ENCODE results near the gene STAMBP.
A peak's percentile ranks its signal among the peaks of the same experiment; 100 is the strongest.
"Not testable (repeated sequence)": the region's sequence is repeated elsewhere in the genome, so short reads cannot be mapped to it uniquely, and the experiment has no call there.

The STAMBP gene

DNA sequence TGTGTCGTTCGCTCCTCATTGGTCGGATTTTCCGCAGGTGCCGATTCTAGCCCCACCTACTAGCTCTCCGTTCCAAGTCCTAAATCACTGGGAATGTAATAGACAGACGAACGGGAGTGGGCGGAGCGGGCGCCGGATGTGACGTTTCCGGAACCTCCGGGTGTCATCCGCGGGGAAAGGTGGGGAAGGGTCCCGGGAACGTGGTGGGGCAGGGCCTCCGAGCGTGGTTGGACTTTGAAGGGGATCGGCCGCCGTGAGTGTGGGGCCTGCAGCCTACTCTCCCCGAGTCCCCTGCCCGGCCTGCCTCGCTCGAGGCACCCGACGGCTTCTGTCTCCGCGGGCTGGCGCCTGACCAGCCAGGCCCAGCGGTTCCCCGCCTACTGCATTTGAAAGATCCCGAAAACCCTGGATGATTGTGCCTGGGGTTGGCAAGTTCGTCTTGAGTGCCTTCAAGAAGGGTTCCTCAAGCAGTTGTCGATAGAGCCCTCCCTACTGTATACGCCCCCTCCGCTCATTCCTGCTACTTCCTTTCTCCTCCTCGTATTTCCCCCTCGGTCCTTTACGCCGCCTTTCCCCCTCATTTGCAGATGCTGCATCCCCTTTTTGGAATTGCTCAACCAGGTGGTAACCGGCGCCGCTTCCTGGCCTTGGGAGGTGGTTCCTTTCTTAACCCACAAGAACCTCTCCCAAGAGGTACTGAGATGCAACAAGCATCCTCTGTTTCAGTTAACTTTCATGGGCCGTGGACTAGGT lies at the start of gene STAMBP:
STAMBP (plus strand) TSS at position 144 of the 753 bp plus-strand sequence. CDS start 1,896 bp downstream, outside the sequence.
- DNase-seq (ENCODE audit: low read depth in 2 of 2, low spot score in 1 of 2) = peak; percentile 71 to 80

DNA sequence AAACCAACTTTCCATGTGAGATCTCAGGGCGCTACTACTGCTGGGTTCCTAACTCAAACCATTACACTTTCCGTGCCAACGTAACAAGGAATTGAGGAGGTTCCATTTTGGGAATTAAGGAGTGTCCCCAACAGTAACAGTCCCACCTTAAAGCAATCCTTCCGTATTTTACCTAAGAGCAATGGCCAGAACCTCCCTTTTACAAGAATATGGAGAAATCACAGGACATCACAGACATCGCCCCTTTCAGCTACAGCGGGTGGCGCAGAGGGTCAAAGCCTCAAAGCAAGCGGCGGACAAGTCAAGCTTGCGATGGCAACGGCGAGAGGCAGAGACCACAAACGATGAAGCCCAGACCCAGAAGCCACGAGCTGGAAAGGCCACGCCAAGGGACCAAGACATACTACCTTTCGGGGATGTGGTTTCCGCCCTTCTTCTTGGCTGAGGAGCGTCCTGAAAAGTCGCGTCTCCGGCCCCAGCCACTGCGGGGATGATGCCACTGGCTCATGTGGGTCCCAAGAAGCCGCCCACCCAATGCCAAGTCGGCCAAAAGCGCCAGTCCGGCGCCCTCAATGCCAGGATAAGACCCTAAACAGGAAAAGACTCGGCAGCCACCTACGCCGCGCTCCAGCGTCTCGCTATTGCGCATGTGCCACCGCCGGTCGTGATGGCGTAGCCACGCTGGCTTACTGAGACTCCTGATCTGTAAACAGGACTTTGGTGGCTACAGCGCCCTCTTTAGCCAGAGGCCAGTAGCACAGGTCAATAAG lies 49.1 kb upstream of the STAMBP start, which contains the start of gene DUSP11:
DUSP11 (minus strand) TSS at position 637 of the 770 bp plus-strand sequence; CDS start at position 508, 129 bp downstream.
- DNase-seq (ENCODE audit: low read depth in 2 of 2, low spot score in 1 of 2) = peak; percentile 92 to 93

DNA sequence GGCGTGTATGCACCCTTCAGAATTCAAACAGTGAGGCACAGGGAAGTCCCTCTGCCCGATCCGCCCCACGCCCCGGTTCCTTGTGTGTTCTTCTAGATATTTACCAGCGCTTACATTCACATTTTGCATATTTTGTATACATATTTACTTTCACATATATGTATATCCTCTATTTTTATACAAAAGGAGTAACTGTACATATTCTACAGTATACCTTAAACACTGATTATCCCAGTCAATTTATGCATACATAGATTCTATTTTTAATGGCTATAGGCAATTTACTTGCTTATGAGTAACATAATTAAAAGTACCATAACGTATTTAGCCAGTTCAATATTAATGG lies 48.6 kb upstream of the STAMBP start:
- DNase-seq (ENCODE audit: low read depth in 2 of 2, low spot score in 1 of 2) = no peak

DNA sequence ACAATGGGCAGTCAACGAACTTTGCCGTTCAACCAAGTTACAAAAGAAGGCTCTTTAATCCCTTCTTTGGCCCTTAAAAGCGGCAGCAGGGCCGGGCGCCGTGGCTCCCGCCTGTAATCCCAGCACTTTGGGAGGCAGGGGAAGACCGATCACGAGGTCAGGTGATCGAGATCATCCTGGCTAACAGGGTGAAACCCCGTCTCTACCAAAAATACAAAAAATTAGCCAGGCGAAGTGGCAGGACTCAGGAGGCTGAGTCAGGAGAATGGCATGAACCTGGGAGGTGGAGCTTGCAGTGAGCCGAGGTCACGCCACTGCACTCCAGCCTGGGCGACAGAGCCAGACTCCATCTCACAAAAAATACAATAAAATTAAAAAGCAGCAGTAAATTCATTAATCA lies 45.4 kb upstream of the STAMBP start:
- DNase-seq (ENCODE audit: low read depth in 2 of 2, low spot score in 1 of 2) = not testable (repeated sequence)

DNA sequence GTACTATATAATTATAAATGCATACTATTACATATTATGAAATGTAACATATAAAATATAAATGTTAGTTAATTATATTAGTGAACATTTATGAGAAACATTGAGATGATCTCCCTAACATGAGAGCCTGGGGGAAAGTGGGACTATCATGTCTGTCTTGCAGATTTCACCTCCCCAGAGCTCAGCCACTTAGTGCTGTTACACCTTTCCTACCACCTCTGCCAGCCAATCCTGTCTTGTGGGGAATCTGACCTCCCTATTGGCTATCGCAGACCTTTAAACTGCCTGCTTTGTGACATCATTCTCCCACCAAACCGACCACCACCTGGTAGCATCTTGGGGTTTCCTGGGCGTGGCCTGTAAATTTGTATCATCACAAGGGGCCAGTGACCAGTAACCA lies 44.9 kb upstream of the STAMBP start, which contains the start of gene C2orf78:
C2orf78 (plus strand) TSS at position 301 of the 400 bp plus-strand sequence. CDS start 127 bp downstream, outside the sequence.
- not testable (repeated sequence) for DNase-seq (ENCODE audit: low read depth in 2 of 2, low spot score in 1 of 2)

DNA sequence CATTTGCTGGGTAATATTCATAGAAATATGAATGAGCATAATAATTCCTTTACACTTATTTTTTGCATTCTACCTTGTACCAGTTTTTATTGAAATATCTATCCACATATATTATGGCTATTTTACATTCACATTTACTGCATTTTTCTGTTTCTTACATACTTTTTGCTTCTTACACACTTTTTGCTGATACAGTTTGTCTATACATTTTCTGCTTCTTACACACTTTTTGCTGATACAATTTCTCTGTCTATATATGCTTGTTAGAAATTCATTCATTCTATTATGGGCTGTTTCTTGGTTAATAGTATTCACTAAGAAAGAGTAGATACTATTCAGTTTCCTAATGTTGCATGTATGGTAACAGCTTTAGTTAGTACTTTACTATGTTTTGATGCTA lies 16.9 kb upstream of the STAMBP start:
- DNase-seq (ENCODE audit: low read depth in 2 of 2, low spot score in 1 of 2) = no peak

DNA sequence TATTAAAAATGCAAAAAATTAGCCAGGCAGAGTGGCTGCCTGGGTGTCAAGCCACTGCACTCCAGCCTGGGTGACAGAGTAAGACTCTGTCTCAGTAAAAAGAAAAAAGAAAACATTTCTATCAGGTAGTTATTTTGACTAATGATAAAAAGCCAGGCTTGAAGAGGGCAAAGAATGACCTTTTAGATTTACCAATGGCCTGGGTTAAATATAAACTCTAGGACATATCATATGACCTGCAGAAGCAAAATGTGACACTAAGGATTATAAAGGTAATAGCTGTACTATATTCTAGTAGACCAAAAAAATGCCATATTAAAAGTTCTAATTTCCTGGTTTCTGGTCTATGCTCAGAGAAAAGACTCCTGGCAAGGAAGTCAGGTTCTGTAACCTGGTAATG lies 16.1 kb upstream of the STAMBP start:
- no peak for DNase-seq (ENCODE audit: low read depth in 2 of 2, low spot score in 1 of 2)

DNA sequence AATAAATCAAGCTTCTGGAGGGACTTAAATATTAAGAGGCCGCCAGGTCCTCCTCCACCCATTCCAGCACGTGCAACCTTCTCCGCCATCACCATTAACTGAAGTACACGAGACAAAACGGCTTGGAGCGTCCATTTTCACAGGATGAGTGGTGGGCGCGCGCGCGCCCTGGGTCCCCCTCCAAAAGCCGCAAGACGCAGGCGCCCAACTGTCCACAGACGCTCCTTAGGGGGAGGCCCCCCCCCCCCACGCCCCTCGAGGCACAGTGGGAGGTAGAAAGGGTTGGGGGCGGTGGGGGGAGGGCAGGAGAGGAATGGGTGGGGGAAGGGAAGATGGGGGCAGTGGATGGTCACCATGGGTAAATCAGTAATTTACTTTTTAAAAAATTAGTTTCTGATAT lies 10.5 kb upstream of the STAMBP start:
- no peak for DNase-seq (ENCODE audit: low read depth in 2 of 2, low spot score in 1 of 2)

DNA sequence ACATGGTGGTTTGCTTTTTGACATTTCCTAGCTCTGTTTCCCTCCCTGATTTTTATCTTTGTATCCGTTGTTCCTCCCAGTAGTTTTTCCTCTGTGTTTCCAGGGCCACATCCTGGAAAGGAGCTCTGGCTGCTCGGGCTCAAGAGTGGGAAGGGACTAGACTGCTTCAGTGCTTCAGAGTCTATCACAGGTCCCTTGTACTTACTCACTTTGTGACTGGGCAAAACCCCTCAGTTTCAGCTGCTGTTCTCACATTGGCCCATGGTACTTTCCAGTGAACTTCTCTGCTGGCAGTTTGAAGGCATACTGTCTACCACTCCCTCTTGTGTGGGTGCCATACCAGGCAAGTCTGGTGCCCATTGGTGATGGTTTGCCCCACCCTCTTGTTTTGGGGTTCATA lies 7.5 kb upstream of the STAMBP start:
- DNase-seq (ENCODE audit: low read depth in 2 of 2, low spot score in 1 of 2) = no peak

DNA sequence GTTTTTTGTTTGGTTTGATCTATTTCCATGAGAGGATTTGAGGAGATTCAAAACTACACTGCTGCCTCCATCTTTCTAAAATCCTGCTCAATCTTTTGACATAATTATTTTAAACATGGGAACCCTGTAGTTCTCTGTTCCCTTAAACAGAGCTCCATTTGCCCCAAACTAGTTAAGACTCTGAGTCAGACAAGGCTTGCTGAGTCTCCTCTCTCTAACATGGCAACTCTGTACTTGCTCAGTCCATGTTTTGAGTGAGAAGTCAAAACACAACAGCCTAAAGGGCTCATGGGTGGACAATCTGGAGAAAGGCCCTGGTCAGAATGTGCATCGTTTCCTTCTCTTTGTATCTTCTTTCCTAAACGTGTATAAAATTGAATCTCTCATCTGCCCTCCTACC lies 7.1 kb upstream of the STAMBP start:
- no peak for DNase-seq (ENCODE audit: low read depth in 2 of 2, low spot score in 1 of 2)

DNA sequence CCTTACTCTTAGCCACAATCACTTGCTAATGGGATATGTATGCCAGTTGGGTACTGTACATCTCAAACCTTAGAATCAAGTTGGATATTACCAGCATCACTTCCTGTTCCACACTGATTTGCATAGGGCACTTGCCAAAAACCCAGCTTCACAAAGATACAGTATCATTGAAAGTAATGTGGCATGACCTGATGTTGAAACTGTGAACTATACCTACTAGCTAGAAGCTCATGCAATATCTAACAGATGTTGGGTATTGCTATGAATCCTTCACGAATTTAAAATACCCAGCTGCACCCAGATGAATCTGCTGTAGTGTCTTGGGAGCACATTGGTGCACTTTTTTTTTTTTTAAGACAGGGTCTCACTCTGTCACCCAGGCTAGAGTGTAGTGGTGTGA lies 6.5 kb upstream of the STAMBP start:
- DNase-seq (ENCODE audit: low read depth in 2 of 2, low spot score in 1 of 2) = no peak

DNA sequence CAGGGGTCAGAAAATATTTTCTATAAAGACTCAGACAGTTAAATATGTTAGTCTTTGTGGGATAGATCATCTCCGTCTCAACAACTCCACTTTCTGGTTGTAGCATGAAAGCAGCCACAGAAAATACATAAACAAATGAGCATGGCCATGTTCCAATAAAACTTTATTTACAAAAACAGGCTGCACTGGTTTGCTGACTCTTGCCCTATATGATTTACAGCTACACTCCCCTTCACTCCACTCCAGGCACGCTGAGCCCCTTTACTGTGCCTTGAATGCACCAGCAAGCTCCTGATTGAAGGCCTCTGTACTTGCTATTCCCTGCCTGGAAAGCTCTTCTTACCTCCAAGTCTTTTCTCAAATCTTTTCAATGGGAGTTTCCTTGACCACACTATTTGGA lies 5.8 kb upstream of the STAMBP start:
- DNase-seq (ENCODE audit: low read depth in 2 of 2, low spot score in 1 of 2) = no peak

DNA sequence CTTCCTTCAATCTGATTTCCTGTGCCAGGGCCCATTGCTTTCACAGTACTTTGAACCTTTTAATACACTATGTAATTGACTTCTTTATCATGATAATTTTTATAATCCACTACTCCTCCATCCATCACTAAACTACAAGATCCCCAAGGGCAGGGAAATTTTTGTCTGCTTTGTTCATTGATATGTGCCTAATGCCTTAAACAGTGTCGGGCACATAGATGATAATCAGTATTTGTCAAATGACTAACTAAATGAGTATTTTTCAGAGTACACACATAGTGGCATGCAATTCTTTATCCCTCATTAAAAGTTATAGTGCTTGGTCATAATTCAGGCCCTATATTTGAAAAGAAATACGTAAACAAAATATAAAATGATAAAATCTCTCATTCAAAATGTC lies 5.3 kb upstream of the STAMBP start:
- no peak for DNase-seq (ENCODE audit: low read depth in 2 of 2, low spot score in 1 of 2)

DNA sequence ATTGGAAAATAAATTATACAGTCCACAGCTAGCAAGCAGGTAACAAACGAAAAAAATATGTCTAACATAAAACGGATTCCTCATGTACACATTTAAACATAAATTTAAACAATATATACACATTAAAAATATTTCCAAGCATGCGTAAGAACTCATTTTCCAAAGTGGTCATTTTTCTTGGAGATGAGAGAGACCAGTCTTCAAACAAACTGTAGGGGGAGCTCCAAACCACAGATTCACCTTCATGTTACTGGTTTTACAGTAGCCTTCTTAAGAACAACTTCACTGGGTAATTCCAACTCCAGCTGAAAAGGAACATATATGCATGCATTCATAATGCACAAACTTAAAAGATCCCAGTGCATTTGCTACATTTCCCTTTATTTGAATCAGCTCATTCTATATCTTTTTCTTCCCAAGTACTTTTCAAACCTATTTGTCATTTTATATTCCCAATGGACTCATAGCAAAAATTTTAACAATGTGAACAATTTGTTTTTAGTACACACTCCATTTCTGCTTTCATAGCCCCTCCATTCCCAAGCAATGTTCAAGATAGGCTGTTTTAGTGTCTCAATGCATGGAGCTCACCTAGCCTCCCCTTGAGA lies 4.7 kb upstream of the STAMBP start:
- no peak for DNase-seq (ENCODE audit: low read depth in 2 of 2, low spot score in 1 of 2)

DNA sequence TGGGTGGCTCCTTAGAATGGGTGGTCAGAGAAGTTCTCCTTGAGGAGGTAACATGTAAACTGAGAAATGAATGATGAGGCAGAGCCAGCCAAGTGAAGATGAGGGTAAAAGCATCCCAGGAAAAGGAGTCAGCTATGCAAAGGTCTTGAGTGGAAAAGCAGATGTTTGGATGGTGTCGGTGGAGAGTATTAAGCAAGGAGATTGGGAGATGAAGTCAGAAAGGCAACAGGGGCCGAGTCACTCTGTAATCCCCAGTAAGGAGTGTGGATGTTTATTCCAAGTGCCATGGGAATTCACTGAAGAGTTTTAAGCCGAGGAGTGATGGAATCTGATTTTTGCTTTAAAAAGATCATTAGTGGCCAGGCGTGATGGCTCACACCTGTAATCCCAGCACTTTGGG lies 3.4 kb upstream of the STAMBP start:
- no peak for DNase-seq (ENCODE audit: low read depth in 2 of 2, low spot score in 1 of 2)

DNA sequence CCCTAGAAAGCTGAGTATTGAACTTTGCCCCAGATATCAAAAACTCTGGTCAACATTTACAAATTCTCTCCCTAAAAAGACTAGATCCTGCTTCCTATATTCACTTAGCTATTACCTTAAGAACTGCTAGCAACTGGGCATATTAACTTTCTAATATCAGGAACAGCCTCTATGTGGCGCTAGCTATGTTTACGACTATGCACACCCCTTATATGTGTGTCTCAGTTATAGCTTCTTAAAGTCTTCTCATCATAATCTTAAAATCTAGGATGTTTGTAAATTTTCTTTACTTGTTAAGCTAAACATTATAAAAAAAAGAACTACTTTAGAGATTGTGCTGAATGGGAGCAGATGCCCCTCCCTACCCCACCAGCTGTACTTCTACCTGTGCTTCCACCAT lies 1.7 kb upstream of the STAMBP start:
- DNase-seq (ENCODE audit: low read depth in 2 of 2, low spot score in 1 of 2) = no peak

DNA sequence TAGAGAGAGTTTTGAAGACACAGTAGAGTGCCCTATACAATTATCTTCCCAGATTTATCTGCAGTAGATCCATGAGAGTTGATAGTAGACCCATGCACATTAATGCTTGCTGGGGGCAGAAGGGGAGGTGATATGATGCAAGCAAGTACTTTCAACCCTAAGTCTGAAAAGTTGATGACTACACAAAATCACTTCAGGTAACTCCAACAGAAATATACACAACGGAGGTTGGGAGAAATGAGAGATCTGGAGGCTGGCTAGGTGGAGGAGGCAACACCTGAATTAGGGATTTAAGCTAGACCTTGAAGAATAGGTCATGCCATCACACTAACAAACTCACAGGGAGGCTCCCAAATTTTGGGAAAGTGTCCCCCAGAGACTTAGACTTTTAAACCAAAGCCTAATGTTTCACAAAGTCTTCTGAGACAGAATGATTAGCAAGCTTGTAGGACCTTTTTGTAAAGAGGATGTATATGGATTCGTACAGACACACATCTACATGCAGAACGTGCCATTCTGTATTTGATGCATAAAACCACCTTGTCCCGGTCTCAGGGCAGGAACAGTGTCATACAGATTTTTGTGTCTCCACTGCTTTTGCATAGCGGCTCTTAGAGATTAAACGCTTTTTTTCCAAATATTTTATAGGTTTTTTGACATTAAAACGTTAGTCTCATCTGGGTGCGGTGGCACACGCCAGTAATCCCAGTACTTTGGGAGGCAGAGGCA lies 937 bp upstream of the STAMBP start:
- no peak for DNase-seq (ENCODE audit: low read depth in 2 of 2, low spot score in 1 of 2)

DNA sequence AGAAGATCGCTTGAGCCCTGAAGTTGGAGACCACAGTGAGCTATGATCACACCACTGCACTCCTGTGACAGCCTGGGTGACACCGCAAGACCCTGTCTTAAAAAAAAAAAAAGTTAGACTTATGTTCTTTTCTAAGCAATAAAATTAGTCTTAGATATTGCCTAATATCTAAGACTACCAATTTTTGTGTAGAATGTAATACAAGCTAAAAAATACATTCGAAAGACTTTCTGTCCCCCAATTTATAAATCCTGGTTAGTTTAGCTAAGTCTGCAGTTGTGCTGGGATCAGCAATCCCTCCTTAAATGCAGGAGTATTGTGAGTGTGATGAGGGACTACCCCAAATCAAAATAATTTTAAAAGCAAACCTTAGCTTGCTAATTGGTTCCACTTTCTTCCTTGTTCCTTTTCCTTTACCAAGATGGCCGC lies 358 bp upstream of the STAMBP start:
- DNase-seq (ENCODE audit: low read depth in 2 of 2, low spot score in 1 of 2) = no peak

DNA sequence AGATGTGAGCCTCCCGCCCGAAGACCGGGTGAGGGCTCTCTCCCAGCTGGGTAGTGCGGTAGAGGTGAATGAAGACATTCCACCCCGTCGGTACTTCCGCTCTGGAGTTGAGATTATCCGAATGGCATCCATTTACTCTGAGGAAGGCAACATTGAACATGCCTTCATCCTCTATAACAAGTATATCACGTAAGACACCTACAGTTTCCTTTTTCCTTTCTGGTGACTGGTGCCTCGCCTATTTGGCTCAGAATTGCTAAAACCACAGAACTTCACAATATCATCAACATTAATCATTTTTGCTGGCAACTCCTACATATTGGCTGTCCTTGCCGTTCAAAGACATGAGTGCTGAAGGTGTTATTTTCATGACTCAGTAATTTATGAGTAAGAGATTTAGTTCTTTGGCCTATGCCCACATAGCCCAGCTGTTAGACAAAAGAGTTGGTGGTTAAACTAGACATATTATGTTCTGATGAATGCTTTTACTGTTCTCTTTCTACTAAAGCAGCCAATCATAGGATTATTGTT lies 2.2 kb downstream of the STAMBP start:
- no peak for DNase-seq (ENCODE audit: low read depth in 2 of 2, low spot score in 1 of 2)

DNA sequence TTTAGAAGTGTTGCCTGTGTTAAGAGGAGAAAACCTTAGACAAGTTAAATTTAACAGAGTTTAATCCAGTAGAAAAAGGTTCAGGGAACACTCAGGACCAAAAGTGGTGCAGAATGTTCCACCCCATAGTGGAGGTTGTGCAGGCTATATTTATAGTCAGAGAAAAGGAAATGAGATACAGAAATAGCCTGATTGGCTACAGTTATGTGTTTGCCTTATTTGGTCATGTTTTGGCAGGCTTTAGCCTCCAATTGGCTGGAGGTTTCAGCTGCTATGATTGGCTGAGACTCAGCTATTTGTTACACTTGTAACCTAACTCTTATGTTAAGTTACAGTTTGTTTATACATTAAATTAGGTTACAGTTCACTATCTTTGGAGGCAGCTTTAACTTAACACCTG lies 4.2 kb downstream of the STAMBP start:
- no peak for DNase-seq (ENCODE audit: low read depth in 2 of 2, low spot score in 1 of 2)

All from stimulated activated CD8-positive, alpha-beta memory T cell treated with anti-CD3 and anti-CD28 coated beads, Interleukin-4, amount 100 ng/mL, for 1 hour (primary cell).